GM12865 (cell line): ENCODE data around the gene PRKCA.

Source experiments
- DNase-seq: peaks from one replicate; pipeline ENCODE4 v3.0.0; 2010; ENCODE audit warnings: low read depth
- H3K4me3 ChIP-seq: 2 replicates; pipeline ENCODE4 v1.5.1; 2011; ENCODE audit warnings: mild to moderate bottlenecking, low read depth, low read length, control low read depth
- CTCF ChIP-seq: IDR thresholded peaks from 2 replicates; pipeline ENCODE4 v1.5.1; 2011; ENCODE audit warnings: low read length, control low read depth, low read depth, inconsistent platforms; ENCODE audit not compliant: insufficient read depth; ENCODE audit errors: missing control alignments

Gene PRKCA

GRCh38 chr17:66831383-66832210, 529.2 kb downstream of the PRKCA start:
- no peak for DNase-seq
- no peak overlapping the region for H3K4me3 ChIP-seq
- TF ChIP-seq CTCF, result no peak

- no peak overlapping the region for H3K4me3 ChIP-seq
- TF ChIP-seq CTCF, result no peak
- DNase-seq, result no peak
Measured at GRCh38 chr17:66833201-66833600, 530.8 kb downstream of the PRKCA start.

- no peak for DNase-seq
- no peak for TF ChIP-seq CTCF
- H3K4me3 ChIP-seq, result no peak overlapping the region
Measured at GRCh38 chr17:66834426-66834918, 532.1 kb downstream of the PRKCA start.

- H3K4me3 ChIP-seq, result no peak within 1 kb of the TSS
- DNase-seq, result peak; percentile 3
- TF ChIP-seq CTCF, result no peak
Measured at GRCh38 chr17:66834919-66835454, 532.6 kb downstream of the PRKCA start, which contains the start of gene CACNG5. Gene CACNG5, plus strand, starts transcription at chr17:66835117. Its CDS starts 42,216 bp downstream, at chr17:66877333.

GRCh38 chr17:66835476-66835875, 533.1 kb downstream of the PRKCA start:
- no peak overlapping the region for H3K4me3 ChIP-seq
- TF ChIP-seq CTCF, result no peak
- DNase-seq, result no peak

GRCh38 chr17:66836063-66837005, 533.9 kb downstream of the PRKCA start:
- H3K4me3 ChIP-seq, result no peak overlapping the region
- DNase-seq, result no peak
- TF ChIP-seq CTCF, result no peak
